ENCODE data around the gene OTC. TPM values are rescaled to one million over a fixed set of nuclear protein-coding genes. Genes with fewer than 3 reads are reported as not detected.

Gene OTC
- total and polyA plus RNA-seq, 4 donors = 0.40 to 1.7 (median 1.0) TPM

- H3K9me3 ChIP-seq (ENCODE audit: control insufficient read depth in 4 of 4, insufficient read depth in 3 of 4, low read length in 3 of 4) = no peaks in the 10 kb centered on the region
- H3K27ac ChIP-seq (ENCODE audit: low read depth in 1 of 2, low read length in 1 of 2) = no peak overlapping the region
- H3K36me3 ChIP-seq (ENCODE audit: control insufficient read depth in 4 of 4, insufficient read depth in 4 of 4, low read length in 4 of 4) = no peaks in the 10 kb centered on the region
- ATAC-seq (ENCODE audit: insufficient read depth, low FRiP score) (no peak), DNase-seq (peak; percentile 1 to 29 (median 12))
- peaks cover 4 to 22% (median 13%) of the 10 kb centered on the region in 3 donors for H3K27me3 ChIP-seq (ENCODE audit: control insufficient read depth in 3 of 3, insufficient read depth in 3 of 3, low read length in 2 of 3)
- no peak for TF ChIP-seq CTCF (IDR thresholded peaks at IDR 0.05; ENCODE audit: control extremely low read depth, extremely low read depth)
- H3K4me1 ChIP-seq (ENCODE audit: control insufficient read depth in 5 of 5, insufficient read depth in 5 of 5, low read length in 5 of 5) = no peaks in the 10 kb centered on the region
- WGBS, 2 donors = 80 to 100% methylated on average over 1 of the region's 1 CpG
- H3K4me3 ChIP-seq = no peak overlapping the region
- no peak overlapping the region for H3K9ac ChIP-seq (ENCODE audit: insufficient read depth in 1 of 2, low read length in 2 of 2)
These were observed 82.7 kb downstream of the OTC start for GRCh38 chrX:38435130-38435529.

GRCh38 chrX:38437093-38437492 is 84.7 kb downstream of the OTC start:
- ATAC-seq (ENCODE audit: insufficient read depth, low FRiP score) = no peak
- no peak overlapping the region for H3K9ac ChIP-seq (ENCODE audit: insufficient read depth in 1 of 2, low read length in 2 of 2)
- H3K27me3 ChIP-seq (ENCODE audit: control insufficient read depth in 3 of 3, insufficient read depth in 3 of 3, low read length in 2 of 3) = peaks cover 4 to 12% (median 9%) of the 10 kb centered on the region in 3 donors
- no peak overlapping the region for H3K4me3 ChIP-seq
- no peaks in the 10 kb centered on the region for H3K36me3 ChIP-seq (ENCODE audit: control insufficient read depth in 4 of 4, insufficient read depth in 4 of 4, low read length in 4 of 4)
- no peak overlapping the region for H3K27ac ChIP-seq (ENCODE audit: low read depth in 1 of 2, low read length in 1 of 2)
- no peak for DNase-seq
- H3K9me3 ChIP-seq (ENCODE audit: control insufficient read depth in 4 of 4, insufficient read depth in 3 of 4, low read length in 3 of 4) = no peaks in the 10 kb centered on the region
- H3K4me1 ChIP-seq (ENCODE audit: control insufficient read depth in 5 of 5, insufficient read depth in 5 of 5, low read length in 5 of 5) = no peaks in the 10 kb centered on the region
- TF ChIP-seq CTCF (IDR thresholded peaks at IDR 0.05; ENCODE audit: control extremely low read depth, extremely low read depth) = no peak
- 75 to 94% methylated on average over 2 of the region's 2 CpGs for WGBS, 2 donors

- no peaks in the 10 kb centered on the region for H3K36me3 ChIP-seq (ENCODE audit: control insufficient read depth in 4 of 4, insufficient read depth in 4 of 4, low read length in 4 of 4)
- no peak for ATAC-seq (ENCODE audit: insufficient read depth, low FRiP score)
- WGBS, 2 donors = 62 to 79% methylated on average over 5 of the region's 5 CpGs
- no peaks in the 10 kb centered on the region for H3K9me3 ChIP-seq (ENCODE audit: control insufficient read depth in 4 of 4, insufficient read depth in 3 of 4, low read length in 3 of 4)
- no peak overlapping the region for H3K27ac ChIP-seq (ENCODE audit: low read depth in 1 of 2, low read length in 1 of 2)
- peaks cover 4 to 12% (median 9%) of the 10 kb centered on the region in 3 donors for H3K27me3 ChIP-seq (ENCODE audit: control insufficient read depth in 3 of 3, insufficient read depth in 3 of 3, low read length in 2 of 3)
- no peak overlapping the region for H3K4me3 ChIP-seq
- no peak for TF ChIP-seq CTCF (IDR thresholded peaks at IDR 0.05; ENCODE audit: control extremely low read depth, extremely low read depth)
- no peak overlapping the region for H3K9ac ChIP-seq (ENCODE audit: insufficient read depth in 1 of 2, low read length in 2 of 2)
- no peak for DNase-seq
- no peaks in the 10 kb centered on the region for H3K4me1 ChIP-seq (ENCODE audit: control insufficient read depth in 5 of 5, insufficient read depth in 5 of 5, low read length in 5 of 5)
These were observed 85.9 kb downstream of the OTC start for GRCh38 chrX:38438321-38438720.

- Histone ChIP-seq H3K9ac (ENCODE audit: insufficient read depth in 1 of 2, low read length in 2 of 2) (no peak overlapping the region), H3K27me3 (ENCODE audit: control insufficient read depth in 3 of 3, insufficient read depth in 3 of 3, low read length in 2 of 3) (no peaks in the 10 kb centered on the region), H3K27ac (ENCODE audit: low read depth in 1 of 2, low read length in 1 of 2) (no peak overlapping the region), H3K9me3 (ENCODE audit: control insufficient read depth in 4 of 4, insufficient read depth in 3 of 4, low read length in 3 of 4) (no peaks in the 10 kb centered on the region), H3K4me3 (no peak overlapping the region), H3K4me1 (ENCODE audit: control insufficient read depth in 5 of 5, insufficient read depth in 5 of 5, low read length in 5 of 5) (no peaks in the 10 kb centered on the region), H3K36me3 (ENCODE audit: control insufficient read depth in 4 of 4, insufficient read depth in 4 of 4, low read length in 4 of 4) (no peaks in the 10 kb centered on the region)
- DNase-seq (no peak), ATAC-seq (ENCODE audit: insufficient read depth, low FRiP score) (no peak)
- TF ChIP-seq CTCF (IDR thresholded peaks at IDR 0.05; ENCODE audit: control extremely low read depth, extremely low read depth) = no peak
These were observed 100.2 kb downstream of the OTC start for GRCh38 chrX:38452603-38453002.

All from lung (tissue), 12 donors.